ENCODE data around the gene CHAC1. TPM values are rescaled to one million over a fixed set of nuclear protein-coding genes. Genes with fewer than 3 reads are reported as not detected.

CHAC1 gene
- total RNA-seq, 1 donor, result 30.0 TPM

DNA sequence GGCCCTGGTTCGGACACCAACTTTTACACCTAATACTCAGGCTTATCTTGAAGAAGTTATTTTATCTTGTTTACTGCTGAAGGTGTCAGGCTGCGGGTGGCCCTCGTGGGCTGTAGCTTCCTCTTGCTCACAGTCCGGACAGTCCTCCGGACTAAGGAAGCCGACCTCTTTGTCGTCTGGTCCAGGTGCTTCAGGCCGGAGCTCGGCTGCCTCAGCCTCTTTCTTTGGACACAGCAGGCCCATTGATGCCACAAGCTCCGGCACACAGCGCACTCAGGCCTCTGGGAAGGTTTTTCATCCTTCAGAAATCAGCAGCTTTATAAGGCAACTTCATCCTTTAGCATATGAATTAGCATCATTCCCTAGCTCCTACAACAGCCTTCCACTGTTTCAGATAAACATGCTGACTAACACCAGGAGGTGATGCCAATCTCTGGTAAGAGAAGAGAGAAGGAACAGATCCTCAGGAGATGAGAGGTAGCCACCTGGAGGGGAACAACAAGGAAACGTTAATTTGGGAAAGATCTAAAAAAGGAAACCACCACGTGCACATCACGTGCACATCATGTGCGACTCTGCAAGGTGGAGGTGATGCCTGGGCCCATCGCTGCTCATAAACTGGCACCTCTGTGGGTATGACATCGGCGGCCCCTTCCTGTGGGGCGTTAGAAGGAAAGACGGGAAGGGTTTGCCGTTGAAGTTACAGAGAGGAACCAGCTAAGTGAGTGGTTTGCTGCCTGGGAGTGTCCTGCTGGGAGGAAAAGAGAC is 4.4 kb upstream of the CHAC1 start:
- H3K4me3 ChIP-seq (ENCODE audit: insufficient read depth, low read length), result no peak overlapping the region
- no peaks in the 10 kb centered on the region for H3K36me3 ChIP-seq (ENCODE audit: insufficient read depth, low read length)
- H2AFZ ChIP-seq (ENCODE audit: low read length), result no peak overlapping the region
- TF ChIP-seq, protein P1, sequence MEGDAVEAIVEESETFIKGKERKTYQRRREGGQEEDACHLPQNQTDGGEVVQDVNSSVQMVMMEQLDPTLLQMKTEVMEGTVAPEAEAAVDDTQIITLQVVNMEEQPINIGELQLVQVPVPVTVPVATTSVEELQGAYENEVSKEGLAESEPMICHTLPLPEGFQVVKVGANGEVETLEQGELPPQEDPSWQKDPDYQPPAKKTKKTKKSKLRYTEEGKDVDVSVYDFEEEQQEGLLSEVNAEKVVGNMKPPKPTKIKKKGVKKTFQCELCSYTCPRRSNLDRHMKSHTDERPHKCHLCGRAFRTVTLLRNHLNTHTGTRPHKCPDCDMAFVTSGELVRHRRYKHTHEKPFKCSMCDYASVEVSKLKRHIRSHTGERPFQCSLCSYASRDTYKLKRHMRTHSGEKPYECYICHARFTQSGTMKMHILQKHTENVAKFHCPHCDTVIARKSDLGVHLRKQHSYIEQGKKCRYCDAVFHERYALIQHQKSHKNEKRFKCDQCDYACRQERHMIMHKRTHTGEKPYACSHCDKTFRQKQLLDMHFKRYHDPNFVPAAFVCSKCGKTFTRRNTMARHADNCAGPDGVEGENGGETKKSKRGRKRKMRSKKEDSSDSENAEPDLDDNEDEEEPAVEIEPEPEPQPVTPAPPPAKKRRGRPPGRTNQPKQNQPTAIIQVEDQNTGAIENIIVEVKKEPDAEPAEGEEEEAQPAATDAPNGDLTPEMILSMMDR (IDR thresholded peaks at IDR 0.05; ENCODE audit: extremely low read depth, low read depth, low read length), result no peak
- H3K27me3 ChIP-seq (ENCODE audit: insufficient read depth, low read length), result no peaks in the 10 kb centered on the region
- H3K9me3 ChIP-seq (ENCODE audit: low read depth, low read length), result no peaks in the 10 kb centered on the region
- H3K4me1 ChIP-seq (ENCODE audit: insufficient read depth, low read length), result peaks cover 8% of the 10 kb centered on the region
- H3K79me2 ChIP-seq (ENCODE audit: insufficient read depth, low read length), result peaks cover 6% of the 10 kb centered on the region
- no peak overlapping the region for H3K4me2 ChIP-seq (ENCODE audit: insufficient read depth, low read length)
- no peaks in the 10 kb centered on the region for H4K20me1 ChIP-seq (ENCODE audit: insufficient read depth, low read length)
- no peak overlapping the region for H3K27ac ChIP-seq (ENCODE audit: low read depth, low read length)
- peak; percentile 51 for DNase-seq (ENCODE audit: insufficient read length, low spot score, missing footprints)

DNA sequence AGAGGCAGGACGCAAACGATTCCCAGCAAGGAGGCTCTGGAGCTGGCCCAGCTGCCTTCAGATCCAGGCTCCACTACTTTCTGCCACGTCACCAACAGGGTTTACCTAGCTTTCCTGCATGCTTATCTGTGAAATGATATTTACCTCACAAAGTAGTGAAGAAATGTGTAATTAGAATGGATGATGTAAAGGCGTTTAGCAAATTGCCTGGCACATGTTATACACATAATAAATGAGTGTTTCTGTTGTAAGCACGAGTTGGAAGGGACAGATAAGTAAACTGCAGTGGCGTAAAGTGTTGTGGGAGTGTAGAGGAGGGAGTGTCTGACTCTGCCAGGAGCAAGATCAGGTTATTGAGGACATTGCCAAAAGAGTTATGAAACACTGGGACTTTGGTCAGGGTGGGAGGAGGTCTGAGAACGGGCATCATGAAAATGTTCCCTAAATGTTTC is 3.5 kb upstream of the CHAC1 start:
- TF ChIP-seq, protein P1 (IDR thresholded peaks at IDR 0.05; ENCODE audit: extremely low read depth, low read depth, low read length), result no peak
- no peaks in the 10 kb centered on the region for H3K9me3 ChIP-seq (ENCODE audit: low read depth, low read length)
- H4K20me1 ChIP-seq (ENCODE audit: insufficient read depth, low read length), result no peaks in the 10 kb centered on the region
- peaks cover 12% of the 10 kb centered on the region for H3K4me1 ChIP-seq (ENCODE audit: insufficient read depth, low read length)
- no peak overlapping the region for H3K4me3 ChIP-seq (ENCODE audit: insufficient read depth, low read length)
- no peaks in the 10 kb centered on the region for H3K27me3 ChIP-seq (ENCODE audit: insufficient read depth, low read length)
- DNase-seq (ENCODE audit: insufficient read length, low spot score, missing footprints), result peak; percentile 82
- no peak overlapping the region for H3K27ac ChIP-seq (ENCODE audit: low read depth, low read length)
- H2AFZ ChIP-seq (ENCODE audit: low read length), result no peak overlapping the region
- no peak overlapping the region for H3K4me2 ChIP-seq (ENCODE audit: insufficient read depth, low read length)
- no peaks in the 10 kb centered on the region for H3K36me3 ChIP-seq (ENCODE audit: insufficient read depth, low read length)
- H3K79me2 ChIP-seq (ENCODE audit: insufficient read depth, low read length), result peaks cover 11% of the 10 kb centered on the region

DNA sequence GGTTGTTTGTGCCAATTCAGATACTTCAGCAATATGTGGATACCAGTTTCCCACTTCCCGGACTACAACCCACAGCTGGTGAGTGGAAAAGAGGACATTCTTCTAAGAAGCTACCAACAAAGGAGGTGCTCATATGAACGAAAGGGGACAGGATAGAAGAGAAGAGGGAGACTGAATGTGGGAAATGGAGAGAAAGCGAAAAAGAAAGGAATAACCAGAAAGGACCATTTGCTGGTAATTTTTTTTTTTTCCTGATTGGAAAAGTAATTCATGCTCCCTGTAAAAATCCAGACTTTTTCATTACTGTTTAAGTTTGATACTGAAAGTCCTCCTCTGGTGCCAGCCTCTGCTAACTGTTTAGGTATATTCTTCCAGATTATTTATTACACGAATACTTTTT is 1.5 kb upstream of the CHAC1 start:
- no peak overlapping the region for H3K4me2 ChIP-seq (ENCODE audit: insufficient read depth, low read length)
- H3K9me3 ChIP-seq (ENCODE audit: low read depth, low read length), result no peaks in the 10 kb centered on the region
- no peak overlapping the region for H3K27ac ChIP-seq (ENCODE audit: low read depth, low read length)
- H4K20me1 ChIP-seq (ENCODE audit: insufficient read depth, low read length), result no peaks in the 10 kb centered on the region
- peaks cover 12% of the 10 kb centered on the region for H3K4me1 ChIP-seq (ENCODE audit: insufficient read depth, low read length)
- H3K27me3 ChIP-seq (ENCODE audit: insufficient read depth, low read length), result no peaks in the 10 kb centered on the region
- peaks cover 11% of the 10 kb centered on the region for H3K79me2 ChIP-seq (ENCODE audit: insufficient read depth, low read length)
- H2AFZ ChIP-seq (ENCODE audit: low read length), result no peak overlapping the region
- TF ChIP-seq, protein P1 (IDR thresholded peaks at IDR 0.05; ENCODE audit: extremely low read depth, low read depth, low read length), result no peak
- no peak overlapping the region for H3K4me3 ChIP-seq (ENCODE audit: insufficient read depth, low read length)
- H3K36me3 ChIP-seq (ENCODE audit: insufficient read depth, low read length), result peaks cover 6% of the 10 kb centered on the region
- DNase-seq (ENCODE audit: insufficient read length, low spot score, missing footprints), result peak; percentile 63

DNA sequence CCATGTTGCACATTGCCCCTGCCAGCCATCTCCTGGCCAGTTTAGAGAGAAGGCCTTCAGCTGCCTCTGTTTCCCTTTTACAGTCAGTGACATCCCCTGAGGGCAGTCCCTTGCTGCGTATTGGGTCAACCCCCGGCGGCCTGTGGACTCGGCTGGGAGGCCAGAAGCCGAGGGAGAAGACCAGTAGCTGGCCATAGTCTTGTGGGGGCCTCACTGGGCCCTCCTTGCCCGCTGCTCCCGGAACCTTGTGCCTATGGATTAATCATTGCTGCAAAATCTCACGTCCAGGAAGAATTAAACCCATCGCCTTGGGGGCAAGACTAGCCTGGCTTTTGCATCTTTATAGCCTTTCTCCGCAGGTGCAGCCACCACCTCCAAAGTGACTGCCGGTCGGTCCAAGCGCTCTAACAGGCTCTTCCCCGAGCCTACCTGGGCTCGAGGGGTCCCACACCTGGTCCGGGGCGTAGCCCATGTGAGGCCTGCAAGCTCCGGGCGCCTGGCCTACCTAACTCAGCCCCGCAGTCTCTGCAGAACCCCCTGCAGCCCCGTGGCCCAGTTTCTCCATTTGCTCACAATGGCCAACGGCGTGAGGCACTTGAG is 870 bp upstream of the CHAC1 start:
- Histone ChIP-seq H3K4me2 (ENCODE audit: insufficient read depth, low read length) (peak overlapping the region; percentile 80), H4K20me1 (ENCODE audit: insufficient read depth, low read length) (no peaks in the 10 kb centered on the region), H3K27me3 (ENCODE audit: insufficient read depth, low read length) (no peaks in the 10 kb centered on the region), H3K79me2 (ENCODE audit: insufficient read depth, low read length) (peaks cover 11% of the 10 kb centered on the region), H3K4me3 (ENCODE audit: insufficient read depth, low read length) (peak overlapping the region; percentile 87), H3K27ac (ENCODE audit: low read depth, low read length) (peak overlapping the region; percentile 83), H3K36me3 (ENCODE audit: insufficient read depth, low read length) (peaks cover 6% of the 10 kb centered on the region), H2AFZ (ENCODE audit: low read length) (peak overlapping the region; percentile 94), H3K9me3 (ENCODE audit: low read depth, low read length) (no peaks in the 10 kb centered on the region), H3K4me1 (ENCODE audit: insufficient read depth, low read length) (peaks cover 12% of the 10 kb centered on the region)
- DNase-seq (ENCODE audit: insufficient read length, low spot score, missing footprints), result peak; percentile 50
- TF ChIP-seq, protein P1 (IDR thresholded peaks at IDR 0.05; ENCODE audit: extremely low read depth, low read depth, low read length), result no peak

Data from osteoblast (primary cell).